GM18499 (cell line): ENCODE data around the gene ICA1L.

Experiments used
- ATAC-seq: cut with Tn5 transposase; IDR thresholded peaks from one replicate; pipeline ENCODE4 v1.9.1; 2021; ENCODE audit warnings: moderate number of reproducible peaks; ENCODE audit not compliant: insufficient read depth, unreplicated experiment

The ICA1L gene

GRCh38 chr2:202752071-202752470, 119.5 kb downstream of the ICA1L start:
- no peak for ATAC-seq

DNA sequence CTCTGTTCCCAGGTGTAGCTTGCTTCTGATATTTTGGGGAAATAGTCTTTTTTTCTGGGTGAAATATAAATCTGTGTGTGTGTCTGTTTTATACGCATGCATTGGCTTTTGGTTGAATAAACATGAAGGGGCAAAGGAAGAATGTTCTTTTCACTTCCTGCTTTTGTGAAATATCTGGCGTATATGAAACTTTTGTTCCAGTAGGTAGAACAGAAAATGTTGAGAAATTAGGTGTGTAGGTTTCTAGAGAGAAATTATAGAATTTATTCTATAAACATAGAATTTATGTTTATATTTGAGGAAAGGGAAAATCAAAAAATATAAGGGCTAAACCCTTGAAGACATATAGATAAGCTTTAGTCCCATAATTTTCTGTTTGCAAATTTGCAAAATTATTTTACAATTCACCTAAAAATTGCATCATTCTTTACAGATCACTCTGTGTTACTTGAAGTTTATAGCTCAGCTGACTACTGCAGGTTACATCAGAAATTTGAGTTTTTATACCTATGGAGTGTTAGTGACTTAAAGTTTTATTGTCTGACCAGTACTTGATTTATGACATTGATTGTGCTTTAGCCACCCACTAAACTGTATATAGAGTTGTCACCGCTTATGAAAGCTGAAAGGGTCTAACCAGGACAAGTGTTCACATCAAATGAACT, 120.7 kb downstream of the ICA1L start:
- no peak for ATAC-seq

DNA sequence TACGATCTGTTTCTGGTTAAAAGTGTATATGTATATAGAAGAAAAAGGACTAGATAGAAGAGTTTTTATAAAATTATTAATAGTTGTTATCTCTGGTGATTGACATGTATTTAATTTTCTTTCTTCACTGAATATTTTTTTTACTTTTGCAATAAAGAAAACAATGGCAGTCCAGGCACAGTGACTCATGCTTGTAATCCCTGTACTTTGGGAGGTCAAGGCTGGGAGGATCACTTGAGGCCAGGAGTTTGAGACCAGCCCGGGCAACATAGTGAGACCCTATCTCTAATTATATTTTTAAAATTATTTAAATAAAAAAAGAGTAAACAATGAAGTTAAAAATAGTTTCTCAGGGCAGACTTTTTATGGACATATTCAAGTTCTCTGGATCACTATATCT, 122.1 kb downstream of the ICA1L start:
- no peak for ATAC-seq

GRCh38 chr2:202743613-202744012, 128.0 kb downstream of the ICA1L start:
- ATAC-seq, result no peak

DNA sequence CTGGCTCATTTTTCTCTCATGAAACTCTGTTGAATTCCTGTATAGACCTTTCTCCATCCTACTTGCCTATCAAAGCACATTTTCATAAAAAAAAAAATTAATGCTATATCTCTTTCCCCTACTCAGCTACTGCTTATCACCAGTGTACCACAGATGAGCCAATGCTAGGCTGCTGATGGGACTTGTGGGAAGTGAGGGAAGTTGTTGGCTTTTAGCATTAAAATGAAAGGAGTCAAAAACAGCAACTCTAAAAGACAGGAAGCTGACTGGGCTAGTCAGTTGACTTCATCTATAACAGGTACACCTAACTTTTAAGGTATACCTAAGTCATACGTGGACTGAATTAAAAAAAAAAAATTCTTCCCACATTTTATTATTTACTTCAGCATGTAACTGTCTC, 134.7 kb downstream of the ICA1L start:
- ATAC-seq, result no peak

DNA sequence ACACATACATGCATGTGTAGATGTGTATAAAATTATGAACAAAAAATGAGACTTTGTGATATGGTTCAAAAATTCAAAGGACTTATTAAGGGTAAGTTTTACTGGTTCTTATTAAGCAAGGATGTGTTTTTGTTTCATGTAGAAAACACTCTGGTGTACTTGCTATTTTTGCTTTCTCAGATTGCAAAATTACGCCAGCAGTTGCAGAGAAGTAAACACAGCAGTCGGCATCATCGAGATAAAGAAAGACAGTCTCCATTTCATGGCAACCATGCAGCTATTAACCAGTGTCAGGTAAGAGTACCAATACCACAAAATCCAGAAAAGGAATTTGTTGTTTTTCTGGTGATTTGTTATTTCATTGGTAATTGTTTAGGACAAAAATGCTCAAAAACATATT, 145.5 kb downstream of the ICA1L start:
- no peak for ATAC-seq

GRCh38 chr2:202723746-202724145, 147.8 kb downstream of the ICA1L start:
- no peak for ATAC-seq
